ENCODE data around the gene YTHDC2.

DNA sequence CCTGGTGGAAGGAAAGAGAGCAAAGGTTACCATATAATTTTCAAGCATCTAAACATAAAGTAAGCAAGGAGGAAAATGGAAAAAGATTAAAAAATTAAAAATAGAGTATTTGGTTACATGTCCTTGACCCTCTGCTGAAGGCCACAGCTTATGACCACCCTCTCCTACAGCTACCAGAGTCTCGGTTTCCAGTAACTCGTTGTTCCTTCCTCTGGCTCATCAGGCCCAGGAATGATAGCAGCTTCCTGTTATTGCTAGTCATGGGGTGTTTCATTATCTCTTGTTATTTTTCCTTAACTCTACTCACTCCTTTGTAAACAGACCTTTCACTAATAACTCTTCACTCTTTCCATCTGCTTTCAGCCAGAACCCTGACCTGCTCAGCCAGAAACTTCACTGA lies 102.2 kb downstream of the YTHDC2 start:
- TF ChIP-seq TAF1 (IDR thresholded peaks at IDR 0.05; ENCODE audit: borderline replicate concordance, insufficient read depth, low read length) (no peak), SIN3A (IDR thresholded peaks at IDR 0.05; ENCODE audit: borderline replicate concordance, insufficient read depth, low read length) (no peak)
